Activated CD4-positive, alpha-beta T cell treated with anti-CD3 and anti-CD28 coated beads, Interleukin-2, amount 50 U/mL, for 24 hours (primary cell): ENCODE data around the gene EIF4E.
"Not testable (repeated sequence)": the region's sequence is repeated elsewhere in the genome, so short reads cannot be mapped to it uniquely, and the experiment has no call there.

Source experiments
- DNase-seq, 2 donors: peaks; one replicate each; pipeline ENCODE4 v3.0.0-alpha.2; 2020; ENCODE audit warnings: low read depth in 1 of 2, low spot score in 1 of 2

Gene EIF4E

DNA sequence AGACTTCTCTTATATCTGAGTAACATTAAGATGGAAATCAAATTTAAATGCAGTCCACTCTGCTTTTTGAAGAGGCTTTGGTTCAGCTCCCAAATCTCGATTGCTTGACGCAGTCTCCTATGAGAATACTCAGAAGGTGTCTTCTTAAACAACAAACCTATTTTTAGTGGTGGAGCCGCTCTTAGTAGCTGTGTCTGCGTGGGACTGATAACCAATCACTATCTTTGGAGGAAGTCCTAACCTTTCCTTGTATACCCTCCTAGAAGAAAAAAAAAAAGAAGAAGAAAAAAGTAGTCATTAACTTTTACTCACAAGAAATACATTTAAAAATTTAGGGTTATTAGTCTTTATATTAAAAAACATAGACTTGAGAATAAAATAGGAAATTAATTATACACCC is 48.0 kb downstream of the EIF4E start:
- not testable (repeated sequence) for DNase-seq

DNA sequence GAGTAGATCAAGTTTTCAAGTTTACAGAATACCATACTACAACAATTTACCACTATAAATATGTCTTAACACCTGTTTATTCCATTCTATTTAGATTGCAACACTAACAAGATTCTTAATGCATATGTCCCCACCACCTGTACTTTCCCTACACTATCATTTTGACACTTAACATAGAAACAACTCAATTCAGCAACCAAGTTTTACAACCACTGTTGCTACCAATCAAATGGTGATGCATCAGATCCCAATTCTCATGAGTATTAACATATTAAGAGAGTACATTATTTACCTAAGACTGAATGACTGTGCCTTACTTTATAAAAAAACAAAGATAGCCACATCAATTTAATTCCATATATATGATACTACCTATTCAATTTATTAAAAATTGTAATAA is 49.4 kb downstream of the EIF4E start:
- no peak for DNase-seq

GRCh38 chr4:98873059-98873458 is 55.9 kb downstream of the EIF4E start:
- no peak for DNase-seq

GRCh38 chr4:98872120-98872906 is 56.6 kb downstream of the EIF4E start:
- DNase-seq: not testable (repeated sequence)

GRCh38 chr4:98867648-98868047 is 61.3 kb downstream of the EIF4E start:
- no peak for DNase-seq

- no peak for DNase-seq
Observed at GRCh38 chr4:98865059-98865458, 63.9 kb downstream of the EIF4E start.

DNA sequence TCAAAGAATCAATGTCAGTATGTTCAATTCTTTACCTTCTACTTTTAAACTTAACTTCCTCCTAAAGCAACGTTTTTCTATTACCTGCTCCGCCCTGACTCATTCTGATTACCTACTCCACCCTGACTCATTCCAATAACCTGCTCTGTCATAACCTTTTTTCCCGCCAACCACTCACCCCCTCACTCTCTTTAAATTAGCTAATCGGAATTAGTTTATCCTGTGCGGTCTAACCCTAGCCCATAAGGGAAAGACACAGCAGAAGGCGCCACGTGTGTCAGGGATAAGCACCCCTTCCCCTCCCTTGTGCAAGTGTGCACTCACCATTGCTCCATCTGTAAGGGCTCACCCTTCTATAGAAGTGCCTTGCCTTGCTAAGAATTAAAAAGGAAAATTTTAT is 64.4 kb downstream of the EIF4E start:
- peak in 1 of 2 donors; percentile 7 for DNase-seq

- DNase-seq: no peak
Observed at GRCh38 chr4:98862371-98862770, 66.6 kb downstream of the EIF4E start.

DNA sequence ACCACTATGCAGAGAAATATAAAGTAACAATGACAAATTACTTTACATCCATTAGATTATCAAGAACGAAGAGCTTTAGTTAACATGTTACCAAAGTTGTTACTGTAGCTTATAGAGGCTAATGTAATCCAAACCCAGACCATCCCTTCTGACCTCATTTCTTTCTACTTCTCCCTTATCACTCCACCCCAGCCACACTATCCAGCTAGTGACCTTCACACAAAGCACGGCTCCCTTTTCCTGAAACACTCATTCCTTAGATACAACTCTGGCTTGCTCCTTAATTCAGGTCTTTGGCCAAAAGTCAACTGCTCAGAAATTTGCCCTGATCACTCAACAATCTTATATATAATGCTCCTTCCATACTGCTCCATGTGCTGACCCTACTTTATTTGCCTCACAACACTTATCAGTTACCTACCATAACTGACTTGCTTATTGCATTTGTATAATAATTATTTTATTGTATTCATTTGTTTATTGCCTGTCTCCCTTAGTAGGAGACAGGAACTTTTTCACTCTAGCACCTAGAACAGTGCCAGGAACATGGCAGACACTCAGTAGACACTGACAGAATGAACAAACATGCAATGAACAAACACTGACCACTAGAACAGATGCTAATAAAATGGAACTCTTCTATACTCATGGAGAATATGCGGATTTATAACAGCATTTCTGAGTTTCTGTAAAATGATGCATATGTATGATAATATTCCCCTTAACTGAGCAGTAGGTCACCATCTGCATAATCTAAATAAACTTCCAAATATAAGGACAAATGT is 67.6 kb downstream of the EIF4E start:
- DNase-seq: no peak

DNA sequence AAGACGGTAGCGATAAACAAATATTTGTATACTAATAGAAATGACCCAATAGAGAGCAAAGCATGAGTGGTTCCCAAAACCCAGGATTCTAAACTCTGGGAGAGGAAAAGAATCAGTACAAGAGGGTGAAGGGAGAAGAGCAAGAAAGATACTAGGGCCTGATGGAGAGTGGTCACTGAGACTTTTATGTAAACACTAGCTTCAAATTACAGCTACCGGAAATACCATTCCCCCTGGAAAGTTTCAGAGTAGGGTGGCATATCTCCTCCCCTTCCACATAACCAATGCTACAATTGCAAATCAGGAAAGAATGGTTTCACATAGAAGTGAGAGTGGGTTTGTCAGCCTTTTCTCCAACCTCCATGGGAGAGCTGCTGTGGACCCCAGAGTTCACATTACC is 77.1 kb downstream of the EIF4E start:
- no peak for DNase-seq

- no peak for DNase-seq
Observed at GRCh38 chr4:98850937-98851336, 78.0 kb downstream of the EIF4E start.

DNA sequence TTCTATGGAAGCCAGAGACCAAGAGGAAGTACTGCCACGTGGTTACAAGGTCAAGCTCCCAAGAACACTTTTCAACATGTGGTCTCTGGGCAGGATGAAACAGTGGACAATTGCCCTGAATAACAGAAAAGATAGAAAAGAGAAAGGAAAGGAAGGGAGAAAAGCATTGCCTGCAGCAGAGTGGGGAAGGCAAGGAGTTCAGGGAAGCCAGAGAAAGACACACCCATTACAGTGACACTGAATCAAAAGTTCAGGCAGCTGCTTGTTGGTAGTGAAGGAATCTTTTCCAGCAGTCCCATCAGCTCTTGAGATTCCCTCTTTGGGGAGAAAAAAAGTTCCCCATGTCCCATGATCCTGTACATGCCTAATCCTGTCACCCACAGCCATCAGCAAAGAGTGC is 80.5 kb downstream of the EIF4E start:
- DNase-seq: no peak

DNA sequence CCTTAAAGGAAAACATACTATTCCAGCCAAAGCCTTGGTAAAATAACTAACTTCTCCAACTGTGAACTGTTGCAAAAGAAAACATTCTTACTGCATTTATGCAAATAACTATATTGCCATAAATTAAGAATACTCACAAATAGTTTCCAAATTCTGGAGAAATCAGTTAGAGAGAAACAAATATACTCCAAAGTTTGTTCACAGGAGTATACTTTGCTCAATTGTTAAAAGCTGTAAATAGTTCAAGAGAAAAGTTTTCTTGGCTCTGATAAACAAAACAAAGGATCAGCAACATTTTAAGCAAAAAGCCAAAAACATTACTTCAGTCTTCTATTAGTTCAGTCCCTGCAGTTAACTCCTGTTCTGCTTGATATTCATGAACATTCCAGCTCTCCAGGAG is 83.0 kb downstream of the EIF4E start:
- DNase-seq: no peak

GRCh38 chr4:98842917-98843316 is 86.0 kb downstream of the EIF4E start:
- not testable (repeated sequence) for DNase-seq

DNA sequence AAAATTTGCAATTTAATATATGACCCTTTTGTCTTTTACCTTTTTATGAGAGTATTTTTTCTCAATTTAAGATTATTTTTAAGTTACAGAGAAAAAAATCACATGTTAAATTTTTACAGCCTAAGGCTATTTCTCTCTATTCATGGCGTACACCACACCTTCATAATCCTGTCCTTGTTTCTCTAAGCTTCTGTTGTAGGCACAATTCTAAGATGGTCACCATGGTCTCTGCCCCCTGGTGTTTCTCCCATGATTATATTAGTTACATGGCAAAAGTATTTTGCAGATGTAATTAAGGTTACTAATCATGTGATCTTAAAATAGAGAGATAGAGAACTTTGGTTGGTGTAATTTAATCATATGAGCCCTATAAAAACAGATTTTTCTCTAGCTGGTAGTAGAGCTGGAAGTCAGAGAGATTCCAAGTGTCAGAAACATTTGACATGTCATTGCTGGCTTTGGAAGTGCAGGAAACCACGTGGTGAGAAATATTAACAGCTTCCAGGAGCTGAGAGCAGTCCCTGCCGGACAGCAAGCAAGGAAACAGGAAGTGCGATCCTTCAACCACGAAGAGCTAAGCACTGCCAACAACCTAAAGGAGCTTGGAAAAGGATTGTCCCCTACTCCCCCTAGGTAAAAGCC is 89.8 kb downstream of the EIF4E start:
- no peak for DNase-seq

DNA sequence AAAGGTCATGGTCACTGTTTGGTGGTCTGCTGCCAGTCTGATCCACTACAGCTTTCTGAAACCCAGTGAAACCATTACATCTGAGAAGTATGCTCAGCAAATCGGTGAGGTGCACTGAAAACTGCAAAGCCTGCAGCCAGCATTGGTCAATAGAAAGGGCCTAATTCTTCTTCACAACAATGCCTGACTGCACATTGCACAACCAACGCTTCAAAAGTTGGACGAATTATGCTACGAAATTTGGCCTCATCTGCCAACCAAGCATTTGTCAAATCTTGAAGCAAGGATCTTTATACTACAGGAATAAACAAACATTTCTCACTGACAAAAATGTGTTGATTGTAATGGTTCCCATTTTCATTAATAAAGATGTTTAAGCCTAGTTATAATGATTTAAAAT is 90.4 kb downstream of the EIF4E start:
- no peak for DNase-seq

DNA sequence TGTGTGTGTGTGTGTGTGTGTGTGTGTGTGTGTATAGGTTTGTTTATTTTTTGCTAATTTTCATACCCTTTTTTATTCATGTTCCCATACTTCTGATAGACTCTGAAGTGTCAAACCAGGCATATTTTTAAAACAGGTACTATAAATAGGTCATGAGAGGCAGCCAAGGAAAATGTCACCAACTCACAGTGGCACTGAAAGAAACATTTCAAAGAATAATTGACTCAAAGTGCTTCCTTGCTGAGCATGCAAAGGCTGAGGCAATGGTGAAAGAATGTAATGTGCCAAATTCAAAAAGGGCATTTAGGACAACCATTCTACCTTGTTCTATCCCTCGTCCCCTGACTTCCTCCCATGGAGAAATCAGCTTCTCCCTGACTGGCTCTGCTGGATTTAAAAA is 95.5 kb downstream of the EIF4E start:
- no peak for DNase-seq

GRCh38 chr4:98831036-98831435 is 97.9 kb downstream of the EIF4E start:
- DNase-seq: not testable (repeated sequence)
